AG09309 (cell line): ENCODE results near the gene ZNF396.

Experiments used
- DNase-seq: peaks from one replicate; pipeline ENCODE4 v3.0.0-alpha.2; 2010; ENCODE audit warnings: low read depth
- H3K4me3 ChIP-seq: 2 replicates; pipeline ENCODE4 v1.5.1; 2011; ENCODE audit warnings: mild to moderate bottlenecking, low read depth, low read length, moderate library complexity; ENCODE audit not compliant: control insufficient read depth
- TF ChIP-seq, protein P1 (sequence below): IDR thresholded peaks from 2 replicates; pipeline ENCODE4 v1.5.1; 2011; ENCODE audit warnings: mild to moderate bottlenecking, low read depth, low read length, inconsistent platforms; ENCODE audit not compliant: insufficient read depth, control insufficient read depth; ENCODE audit errors: missing control alignments

Gene ZNF396

DNA sequence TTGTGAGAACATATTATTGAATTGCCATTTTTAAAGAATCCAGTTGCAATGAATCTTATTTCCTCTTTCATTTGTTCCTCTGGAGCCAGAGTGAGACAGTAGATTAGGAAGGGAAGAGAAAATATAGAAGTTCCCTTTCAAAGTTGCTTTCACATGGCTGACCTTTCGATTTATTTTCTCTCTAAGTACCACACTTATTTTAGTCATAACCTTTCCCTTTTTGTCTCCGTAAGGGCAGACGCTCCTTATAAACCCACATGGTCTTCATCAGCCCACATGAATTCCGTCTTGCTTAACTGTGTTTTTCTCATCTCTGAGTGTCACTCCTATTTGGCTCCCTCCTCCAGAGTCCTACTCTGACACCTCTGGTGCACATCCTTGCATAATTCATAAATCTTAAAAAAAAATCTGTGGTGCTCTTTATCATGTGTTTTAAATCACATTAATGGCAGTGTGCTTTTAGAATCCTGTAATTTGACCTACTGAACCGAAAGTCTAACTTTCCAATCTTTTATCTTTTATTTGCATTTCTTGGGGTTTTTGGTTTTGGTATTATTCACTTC, 38.5 kb upstream of the ZNF396 start:
- H3K4me3 ChIP-seq, result no peak overlapping the region
- DNase-seq, result peak; percentile 29
- TF ChIP-seq, protein P1, sequence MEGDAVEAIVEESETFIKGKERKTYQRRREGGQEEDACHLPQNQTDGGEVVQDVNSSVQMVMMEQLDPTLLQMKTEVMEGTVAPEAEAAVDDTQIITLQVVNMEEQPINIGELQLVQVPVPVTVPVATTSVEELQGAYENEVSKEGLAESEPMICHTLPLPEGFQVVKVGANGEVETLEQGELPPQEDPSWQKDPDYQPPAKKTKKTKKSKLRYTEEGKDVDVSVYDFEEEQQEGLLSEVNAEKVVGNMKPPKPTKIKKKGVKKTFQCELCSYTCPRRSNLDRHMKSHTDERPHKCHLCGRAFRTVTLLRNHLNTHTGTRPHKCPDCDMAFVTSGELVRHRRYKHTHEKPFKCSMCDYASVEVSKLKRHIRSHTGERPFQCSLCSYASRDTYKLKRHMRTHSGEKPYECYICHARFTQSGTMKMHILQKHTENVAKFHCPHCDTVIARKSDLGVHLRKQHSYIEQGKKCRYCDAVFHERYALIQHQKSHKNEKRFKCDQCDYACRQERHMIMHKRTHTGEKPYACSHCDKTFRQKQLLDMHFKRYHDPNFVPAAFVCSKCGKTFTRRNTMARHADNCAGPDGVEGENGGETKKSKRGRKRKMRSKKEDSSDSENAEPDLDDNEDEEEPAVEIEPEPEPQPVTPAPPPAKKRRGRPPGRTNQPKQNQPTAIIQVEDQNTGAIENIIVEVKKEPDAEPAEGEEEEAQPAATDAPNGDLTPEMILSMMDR, result no peak

DNA sequence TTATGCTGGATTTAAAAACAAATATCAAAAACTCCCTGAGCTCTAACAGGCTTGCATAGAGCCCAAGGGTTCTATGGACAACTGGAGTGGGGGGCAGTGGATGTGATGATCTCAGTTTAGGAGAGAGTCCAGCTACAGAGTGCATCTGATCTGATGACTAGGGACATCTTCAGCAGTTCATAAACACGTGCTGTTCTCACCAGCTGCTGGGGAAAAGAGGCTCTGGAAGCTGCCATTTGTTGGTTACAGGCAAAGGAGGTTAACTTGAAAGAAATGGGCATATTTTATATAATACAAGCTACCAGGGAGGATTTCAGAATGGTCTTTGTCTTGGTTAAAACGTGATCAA, 36.0 kb upstream of the ZNF396 start:
- no peak for DNase-seq
- no peak overlapping the region for H3K4me3 ChIP-seq
- TF ChIP-seq, protein P1, result no peak

DNA sequence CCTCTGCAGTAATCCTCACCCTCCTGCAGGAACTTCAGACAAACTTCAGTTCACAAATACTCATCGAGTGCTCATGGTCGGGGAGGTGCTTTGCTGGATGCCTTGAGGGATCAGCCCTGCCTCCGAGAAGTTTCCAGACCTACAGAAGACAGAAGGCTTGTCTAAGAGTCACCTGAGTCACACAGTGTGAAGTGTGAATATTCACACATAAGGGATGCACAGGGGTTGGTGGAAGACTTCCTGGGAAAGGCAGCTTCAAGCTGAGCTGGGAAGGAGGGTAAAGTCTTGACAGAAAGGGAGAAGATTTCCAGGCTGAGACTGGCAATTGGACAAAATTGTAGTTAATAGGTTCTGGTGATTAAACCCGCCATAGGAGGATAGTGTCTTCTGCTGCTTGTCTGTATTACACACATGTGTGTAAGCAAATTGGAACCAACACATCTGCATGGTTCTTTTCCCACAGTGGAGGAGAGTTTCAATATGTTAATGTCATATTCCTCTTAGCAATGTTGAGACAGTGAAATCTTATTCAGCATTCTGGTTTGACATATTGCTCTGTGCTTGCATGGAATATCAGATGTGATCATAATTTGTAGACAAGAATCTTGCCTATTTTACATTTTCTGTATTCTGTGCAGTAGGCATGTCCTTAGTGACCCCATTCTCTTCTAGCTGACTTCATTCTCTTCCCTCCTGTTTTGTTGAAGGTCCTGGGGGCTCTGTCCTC, 34.7 kb upstream of the ZNF396 start:
- TF ChIP-seq, protein P1, result no peak
- DNase-seq, result no peak
- no peak overlapping the region for H3K4me3 ChIP-seq

DNA sequence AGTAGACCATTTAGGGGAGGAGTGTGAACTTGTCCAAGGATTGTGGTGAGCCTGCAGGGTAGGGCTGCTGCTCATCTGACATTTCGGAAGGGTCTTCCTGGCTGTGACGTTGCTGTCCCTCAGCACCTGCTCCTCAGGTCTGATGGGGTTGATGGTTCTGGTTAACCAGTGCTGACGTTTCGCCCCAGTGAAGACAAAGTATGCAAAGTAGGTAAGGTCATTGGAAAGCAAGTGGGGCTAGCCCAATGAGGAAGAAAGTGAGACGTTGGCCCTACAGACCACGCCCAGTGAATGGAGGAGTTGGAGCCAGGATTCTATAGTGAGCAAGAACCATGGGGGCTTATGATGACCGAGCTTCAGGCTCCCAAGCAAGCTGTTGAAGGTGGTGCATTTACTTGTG, 33.4 kb upstream of the ZNF396 start:
- TF ChIP-seq, protein P1, result no peak
- H3K4me3 ChIP-seq, result no peak overlapping the region
- DNase-seq, result no peak

DNA sequence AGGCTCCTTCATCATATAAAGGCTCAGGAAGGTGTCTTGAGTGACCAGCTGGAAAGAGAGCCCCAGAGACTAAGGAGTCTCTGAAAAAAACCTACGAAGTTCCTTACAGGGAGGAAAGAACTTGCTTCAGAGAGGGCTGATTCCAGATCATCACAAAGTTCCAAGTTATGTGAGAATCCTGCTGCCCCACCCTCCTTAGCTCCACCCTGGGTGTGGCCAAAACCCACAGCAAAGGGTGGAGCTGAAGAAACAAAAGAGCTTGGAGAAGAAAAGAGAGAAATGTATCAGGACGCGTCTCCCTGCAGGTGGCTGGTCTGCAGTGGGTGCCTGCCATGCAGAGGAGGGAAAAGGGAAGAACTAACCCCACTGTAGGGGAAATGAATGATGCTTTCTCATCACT, 32.8 kb upstream of the ZNF396 start:
- TF ChIP-seq, protein P1, result no peak
- H3K4me3 ChIP-seq, result no peak overlapping the region
- no peak for DNase-seq

DNA sequence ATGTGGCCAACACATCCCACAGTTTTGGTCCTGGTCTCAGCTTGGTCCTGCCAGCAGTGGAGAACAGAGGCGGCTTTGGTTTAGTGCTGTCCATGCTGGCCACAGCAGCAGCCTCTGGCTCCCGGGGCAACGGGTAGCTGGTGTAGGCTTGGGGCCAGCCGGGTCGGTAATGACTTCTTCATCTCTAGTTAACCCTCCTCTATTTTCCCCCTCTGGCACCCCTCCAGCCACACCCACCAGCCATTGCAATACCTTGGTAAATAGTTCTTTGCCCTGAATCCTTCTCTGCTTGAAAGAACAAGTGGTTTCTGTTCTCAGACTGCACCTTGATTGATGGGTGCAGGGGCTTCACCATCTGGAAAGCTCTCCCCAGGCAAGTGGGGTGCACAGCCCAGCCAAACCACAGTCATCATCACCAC, 31.7 kb upstream of the ZNF396 start:
- no peak for DNase-seq
- TF ChIP-seq, protein P1, result no peak
- no peak overlapping the region for H3K4me3 ChIP-seq

DNA sequence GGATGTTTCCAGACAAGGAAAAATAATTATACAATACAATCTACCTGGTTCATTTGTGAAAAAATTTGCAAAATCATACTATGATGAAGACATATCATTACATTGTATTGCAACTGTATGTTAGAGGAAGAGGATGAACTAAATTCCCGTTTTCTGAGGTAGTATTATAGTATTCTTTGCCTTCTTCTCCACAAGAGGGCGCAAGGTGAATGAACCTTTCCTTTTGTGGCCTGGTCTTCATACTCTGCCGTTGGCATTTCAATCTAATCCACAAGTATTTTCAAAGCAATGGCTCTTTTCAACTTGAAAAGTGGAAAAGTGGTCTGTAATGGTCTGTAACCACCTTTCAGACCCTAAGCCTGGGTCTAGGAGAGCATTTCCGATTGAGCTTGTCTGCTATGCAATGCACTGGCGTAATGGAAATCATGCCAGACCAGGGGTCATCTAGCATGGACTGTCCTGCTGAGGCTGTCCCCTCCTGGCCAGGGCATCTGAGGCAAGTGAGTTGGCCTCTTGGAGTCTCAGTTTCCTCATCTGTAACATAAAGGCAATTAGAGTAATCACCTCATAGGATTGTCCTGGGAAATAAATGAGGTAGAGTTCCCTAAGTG, 30.8 kb upstream of the ZNF396 start:
- H3K4me3 ChIP-seq, result no peak overlapping the region
- TF ChIP-seq, protein P1, result peak; percentile 67
- peak; percentile 38 for DNase-seq
